SU-DHL-6 (cell line): ENCODE data around the gene SREBF1.

ENCODE experiments used
- H2AFZ ChIP-seq: fragments of 200-600 bp; sonication (generic); 2 replicates; pipeline ENCODE4 v1.6.1; 2014; ENCODE audit warnings: low read depth, mild to moderate bottlenecking, moderate library complexity, mixed read lengths, antibody characterized with exemption, low read length; ENCODE audit not compliant: severe bottlenecking
- H3F3A ChIP-seq: fragments of 200-600 bp; shearing (Covaris generic); 2 replicates; pipeline ENCODE4 v1.6.0; 2016; ENCODE audit warnings: antibody characterized with exemption, mild to moderate bottlenecking; ENCODE audit not compliant: insufficient read depth
- H3K27ac ChIP-seq: fragments of 200-600 bp; sonication (generic); 2 replicates; pipeline ENCODE4 v1.5.1; 2016; ENCODE audit warnings: low read depth, mild to moderate bottlenecking, low read length, moderate library complexity, mixed read lengths
- H3K27me3 ChIP-seq: fragments of 200-600 bp; sonication (generic), shearing (Covaris generic); 2 replicates; pipeline ENCODE4 v1.6.0; 2014; ENCODE audit warnings: mild to moderate bottlenecking, low read length
- H3K36me3 ChIP-seq: fragments of 200-600 bp; sonication (generic); 2 replicates; pipeline ENCODE4 v1.6.1; 2014; ENCODE audit warnings: mild to moderate bottlenecking, low read length, mixed read lengths
- H3K4me2 ChIP-seq: fragments of 300-600, 200-600 bp; shearing (Covaris generic), sonication (generic); 2 replicates; pipeline ENCODE4 v1.6.0; 2014; ENCODE audit warnings: low read length, low read depth, mild to moderate bottlenecking; ENCODE audit not compliant: poor library complexity, severe bottlenecking
- H3K4me3 ChIP-seq: fragments of 200-600 bp; sonication (generic); 2 replicates; pipeline ENCODE4 v1.5.1; 2014; ENCODE audit warnings: antibody characterized with exemption, low read length, mild to moderate bottlenecking, mixed read lengths; ENCODE audit not compliant: insufficient read depth, poor library complexity, severe bottlenecking
- H3K79me2 ChIP-seq: fragments of 200-600 bp; sonication (generic); 2 replicates; pipeline ENCODE4 v1.6.1; 2014; ENCODE audit warnings: mild to moderate bottlenecking, low read length, moderate library complexity; ENCODE audit not compliant: insufficient read depth
- H3K9ac ChIP-seq: fragments of 200-600 bp; sonication (generic); 2 replicates; pipeline ENCODE4 v1.7.0; 2014; ENCODE audit warnings: mild to moderate bottlenecking, low read length
- H3K9me2 ChIP-seq: fragments of 200-600 bp; sonication (generic); replicated peaks from 2 replicates; pipeline ENCODE4 v1.6.1; 2014; ENCODE audit warnings: low read length; ENCODE audit not compliant: insufficient read depth
- H3K9me3 ChIP-seq: fragments of 200-600 bp; sonication (generic); 2 replicates; pipeline ENCODE4 v1.6.1; 2014; ENCODE audit warnings: low read length, mixed read lengths; ENCODE audit not compliant: insufficient read depth
- H4K20me1 ChIP-seq: fragments of 200-600 bp; sonication (generic); 2 replicates; pipeline ENCODE4 v1.6.1; 2014; ENCODE audit warnings: low read depth, mild to moderate bottlenecking, antibody characterized with exemption, low read length, moderate library complexity, mixed read lengths
- EZH2phosphoT487 ChIP-seq: fragments of 200-600 bp; sonication (generic), shearing (Covaris generic); conservative IDR thresholded peaks from 2 replicates; pipeline ENCODE4 v1.6.1; 2018; ENCODE audit warnings: mild to moderate bottlenecking, antibody characterized with exemption, low read length, moderate library complexity, mixed read lengths
- TF ChIP-seq, protein P1 (sequence below): fragments of 200-600 bp; sonication (generic); IDR thresholded peaks from one replicate; pipeline ENCODE4 v1.5.1; 2017; ENCODE audit warnings: antibody characterized with exemption, mild to moderate bottlenecking, low read length, moderate library complexity; ENCODE audit not compliant: insufficient read depth, poor library complexity, severe bottlenecking

SREBF1 gene

DNA sequence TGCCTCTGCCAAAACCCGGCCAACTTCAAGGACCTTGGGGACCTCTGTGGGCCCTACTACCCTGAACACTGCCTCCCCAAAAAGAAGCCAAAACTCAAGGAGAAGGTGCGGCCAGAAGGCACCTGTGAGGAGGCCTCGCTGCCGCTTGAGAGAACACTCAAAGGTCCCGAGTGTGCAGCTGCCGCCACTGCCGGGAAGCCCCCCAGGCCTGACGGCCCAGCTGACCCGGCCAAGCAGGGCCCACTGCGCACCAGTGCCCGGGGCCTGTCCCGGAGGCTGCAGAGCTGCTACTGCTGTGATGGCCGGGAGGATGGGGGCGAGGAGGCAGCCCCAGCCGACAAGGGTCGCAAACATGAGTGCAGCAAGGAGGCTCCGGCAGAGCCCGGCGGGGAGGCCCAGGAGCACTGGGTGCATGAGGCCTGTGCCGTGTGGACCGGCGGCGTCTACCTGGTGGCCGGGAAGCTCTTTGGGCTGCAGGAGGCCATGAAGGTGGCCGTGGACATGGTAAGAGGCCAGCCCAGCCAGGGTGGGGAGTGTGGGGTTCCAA, 38.7 kb downstream of the SREBF1 start:
- Histone ChIP-seq H3K4me2 (no peak overlapping the region), H2AFZ (no peak overlapping the region), H3K9me3 (no peaks in the 10 kb centered on the region), H3K9ac (no peak overlapping the region), H3K27ac (no peak overlapping the region), H3K27me3 (no peaks in the 10 kb centered on the region), H3F3A (no peaks in the 10 kb centered on the region), H3K4me3 (no peak overlapping the region), H3K79me2 (no peaks in the 10 kb centered on the region), H4K20me1 (no peaks in the 10 kb centered on the region), H3K9me2 (no peaks in the 10 kb centered on the region), H3K36me3 (no peaks in the 10 kb centered on the region)
- TF ChIP-seq, protein P1, sequence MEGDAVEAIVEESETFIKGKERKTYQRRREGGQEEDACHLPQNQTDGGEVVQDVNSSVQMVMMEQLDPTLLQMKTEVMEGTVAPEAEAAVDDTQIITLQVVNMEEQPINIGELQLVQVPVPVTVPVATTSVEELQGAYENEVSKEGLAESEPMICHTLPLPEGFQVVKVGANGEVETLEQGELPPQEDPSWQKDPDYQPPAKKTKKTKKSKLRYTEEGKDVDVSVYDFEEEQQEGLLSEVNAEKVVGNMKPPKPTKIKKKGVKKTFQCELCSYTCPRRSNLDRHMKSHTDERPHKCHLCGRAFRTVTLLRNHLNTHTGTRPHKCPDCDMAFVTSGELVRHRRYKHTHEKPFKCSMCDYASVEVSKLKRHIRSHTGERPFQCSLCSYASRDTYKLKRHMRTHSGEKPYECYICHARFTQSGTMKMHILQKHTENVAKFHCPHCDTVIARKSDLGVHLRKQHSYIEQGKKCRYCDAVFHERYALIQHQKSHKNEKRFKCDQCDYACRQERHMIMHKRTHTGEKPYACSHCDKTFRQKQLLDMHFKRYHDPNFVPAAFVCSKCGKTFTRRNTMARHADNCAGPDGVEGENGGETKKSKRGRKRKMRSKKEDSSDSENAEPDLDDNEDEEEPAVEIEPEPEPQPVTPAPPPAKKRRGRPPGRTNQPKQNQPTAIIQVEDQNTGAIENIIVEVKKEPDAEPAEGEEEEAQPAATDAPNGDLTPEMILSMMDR: no peak
- no peak for TF ChIP-seq EZH2phosphoT487

DNA sequence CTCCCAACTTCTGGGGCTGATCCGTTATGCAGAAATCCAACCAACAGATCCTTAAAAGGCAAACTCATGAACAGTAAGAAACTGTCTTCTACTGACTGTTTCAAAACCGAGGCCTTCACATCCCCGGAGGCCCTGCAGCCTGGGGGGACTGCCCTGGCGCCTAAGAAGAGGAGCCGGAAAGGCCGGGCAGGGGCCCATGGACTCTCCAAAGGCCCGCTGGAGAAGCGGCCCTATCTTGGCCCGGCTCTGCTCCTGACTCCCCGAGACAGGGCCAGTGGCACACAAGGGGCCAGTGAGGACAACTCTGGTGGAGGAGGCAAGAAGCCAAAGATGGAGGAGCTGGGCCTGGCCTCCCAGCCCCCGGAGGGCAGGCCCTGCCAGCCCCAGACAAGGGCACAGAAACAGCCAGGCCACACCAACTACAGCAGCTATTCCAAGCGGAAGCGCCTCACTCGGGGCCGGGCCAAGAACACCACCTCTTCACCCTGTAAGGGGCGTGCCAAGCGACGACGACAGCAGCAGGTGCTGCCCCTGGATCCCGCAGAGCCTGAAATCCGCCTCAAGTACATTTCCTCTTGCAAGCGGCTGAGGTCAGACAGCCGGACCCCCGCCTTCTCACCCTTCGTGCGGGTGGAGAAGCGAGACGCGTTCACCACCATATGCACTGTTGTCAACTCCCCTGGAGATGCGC, 39.5 kb downstream of the SREBF1 start:
- Histone ChIP-seq H3K9ac (no peak overlapping the region), H3F3A (no peaks in the 10 kb centered on the region), H3K9me3 (no peaks in the 10 kb centered on the region), H3K79me2 (no peaks in the 10 kb centered on the region), H2AFZ (no peak overlapping the region), H3K4me2 (no peak overlapping the region), H3K9me2 (no peaks in the 10 kb centered on the region), H3K4me3 (no peak overlapping the region), H3K36me3 (no peaks in the 10 kb centered on the region), H4K20me1 (no peaks in the 10 kb centered on the region), H3K27me3 (no peaks in the 10 kb centered on the region), H3K27ac (no peak overlapping the region)
- TF ChIP-seq, protein P1: no peak
- TF ChIP-seq EZH2phosphoT487: no peak

DNA sequence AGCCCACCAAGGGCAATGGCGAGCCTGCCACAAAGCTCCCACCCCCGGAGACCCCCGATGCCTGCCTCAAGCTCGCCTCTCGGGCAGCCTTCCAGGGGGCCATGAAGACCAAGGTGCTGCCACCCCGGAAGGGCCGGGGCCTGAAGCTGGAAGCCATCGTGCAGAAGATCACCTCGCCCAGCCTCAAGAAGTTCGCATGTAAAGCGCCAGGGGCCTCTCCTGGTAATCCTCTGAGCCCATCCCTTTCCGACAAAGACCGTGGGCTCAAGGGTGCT, 40.1 kb downstream of the SREBF1 start:
- Histone ChIP-seq H3K4me2 (no peak overlapping the region), H3K36me3 (no peaks in the 10 kb centered on the region), H3K27ac (no peak overlapping the region), H3K9me3 (no peaks in the 10 kb centered on the region), H2AFZ (no peak overlapping the region), H3K27me3 (no peaks in the 10 kb centered on the region), H4K20me1 (no peaks in the 10 kb centered on the region), H3F3A (no peaks in the 10 kb centered on the region), H3K4me3 (no peak overlapping the region), H3K9ac (no peak overlapping the region), H3K9me2 (no peaks in the 10 kb centered on the region), H3K79me2 (no peaks in the 10 kb centered on the region)
- TF ChIP-seq EZH2phosphoT487: no peak
- TF ChIP-seq, protein P1: no peak
